PC-9 (cell line): ENCODE measurements around the gene IFT22.

ENCODE experiments used
- CTCF ChIP-seq: fragments of 200-600 bp; sonication (generic); conservative IDR thresholded peaks from 2 replicates; pipeline ENCODE4 v1.6.1; 2017; ENCODE audit warnings: mixed run types, antibody characterized with exemption, mild to moderate bottlenecking, moderate library complexity
- EZH2 ChIP-seq: fragments of 200-600 bp; sonication (generic); IDR thresholded peaks from 2 replicates; pipeline ENCODE4 v1.8.0; 2017; ENCODE audit warnings: antibody characterized with exemption, low read depth

DNA sequence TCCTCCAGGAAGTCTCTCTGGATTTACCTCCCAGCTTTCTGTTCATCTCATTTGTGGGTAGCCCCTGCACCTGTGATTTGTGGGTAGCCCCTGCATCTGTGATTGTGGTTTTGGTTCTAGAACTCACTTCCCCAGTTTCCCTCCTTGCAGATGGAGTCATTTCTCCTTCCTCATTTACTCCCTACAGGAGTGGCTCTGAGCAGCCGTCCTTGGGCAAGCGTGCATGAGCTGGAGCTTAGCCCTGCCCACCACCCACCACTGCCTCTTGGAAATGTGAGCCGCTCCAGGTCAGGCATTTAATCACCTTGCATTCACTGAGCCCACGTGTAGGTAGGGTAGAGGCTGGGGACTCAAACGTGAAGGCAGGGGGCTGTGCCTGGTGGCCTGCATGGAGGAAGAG, 49.2 kb upstream of the IFT22 start:
- TF ChIP-seq CTCF (no peak), EZH2 (no peak)
